Activated T-helper 1 cell treated with Interleukin-2 at 50 U/mL for 16 hours (primary cell): ENCODE measurements around the gene FBLN5.
A peak's percentile ranks its signal among the peaks of the same experiment; 100 is the strongest.

Source experiments
- DNase-seq: peaks from one replicate; pipeline ENCODE4 v3.0.0-alpha.2; 2020; ENCODE audit warnings: low read depth

FBLN5 gene, protein sequence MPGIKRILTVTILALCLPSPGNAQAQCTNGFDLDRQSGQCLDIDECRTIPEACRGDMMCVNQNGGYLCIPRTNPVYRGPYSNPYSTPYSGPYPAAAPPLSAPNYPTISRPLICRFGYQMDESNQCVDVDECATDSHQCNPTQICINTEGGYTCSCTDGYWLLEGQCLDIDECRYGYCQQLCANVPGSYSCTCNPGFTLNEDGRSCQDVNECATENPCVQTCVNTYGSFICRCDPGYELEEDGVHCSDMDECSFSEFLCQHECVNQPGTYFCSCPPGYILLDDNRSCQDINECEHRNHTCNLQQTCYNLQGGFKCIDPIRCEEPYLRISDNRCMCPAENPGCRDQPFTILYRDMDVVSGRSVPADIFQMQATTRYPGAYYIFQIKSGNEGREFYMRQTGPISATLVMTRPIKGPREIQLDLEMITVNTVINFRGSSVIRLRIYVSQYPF

DNA sequence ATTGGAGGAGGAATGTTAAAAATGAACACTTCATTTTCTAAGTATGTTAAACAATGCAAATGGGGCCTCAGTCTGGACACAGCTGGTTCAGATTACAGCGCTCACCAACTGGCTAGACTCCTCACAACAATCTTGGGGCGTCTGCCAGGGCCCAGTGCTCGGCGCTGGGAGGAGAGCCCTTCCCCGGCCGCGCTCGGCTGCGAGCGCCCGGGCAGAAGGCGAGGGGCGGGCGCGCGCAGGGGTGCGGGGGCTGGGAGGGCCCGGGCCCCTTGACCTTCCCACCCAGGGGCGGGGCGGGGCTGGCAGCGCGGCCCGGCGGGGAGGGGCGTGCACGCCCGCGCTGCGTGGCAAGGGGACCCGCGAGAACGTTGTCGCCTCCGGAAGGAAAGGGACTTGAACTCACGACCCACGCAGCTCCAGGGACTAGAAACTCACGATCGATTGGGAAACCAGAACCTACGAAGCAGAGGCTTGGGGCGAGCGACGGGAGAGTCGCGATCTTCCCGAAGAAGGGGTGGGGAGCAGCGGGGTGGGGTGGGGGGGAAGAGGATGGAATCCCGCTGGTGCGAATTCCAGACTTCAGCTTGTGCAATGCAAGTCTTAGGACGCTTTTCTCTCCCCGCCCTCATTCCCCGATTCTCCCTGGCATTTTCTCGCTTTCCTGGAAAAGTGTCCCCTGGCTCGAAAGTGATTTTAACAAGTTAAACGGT is at the start of gene FBLN5:
Gene FBLN5 (minus strand): TSS at position 220 of the 710 bp plus-strand sequence. CDS start 465 bp downstream, outside the sequence.
- DNase-seq: peak; percentile 22

DNA sequence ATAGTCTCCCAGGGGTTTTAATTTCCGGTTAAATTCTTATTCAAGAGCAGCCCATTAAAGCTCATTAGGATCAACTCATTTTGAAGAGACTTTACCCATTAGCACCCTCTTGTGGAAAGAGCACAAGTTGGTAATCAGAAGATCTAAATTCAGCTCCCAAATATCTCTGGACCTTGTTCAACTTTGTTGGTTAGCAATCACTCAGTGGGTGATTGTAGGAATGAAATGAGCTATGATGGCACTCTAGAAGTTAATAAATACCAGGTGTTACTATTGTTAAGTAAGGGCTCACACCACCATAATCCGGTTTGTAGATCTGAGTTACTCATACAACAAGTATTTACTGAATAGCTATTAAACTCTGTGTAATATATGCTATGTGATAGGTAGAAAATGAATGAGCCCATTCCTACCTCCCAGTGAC is 49.5 kb upstream of the FBLN5 start:
- no peak for DNase-seq

- DNase-seq: no peak
Measured at GRCh38 chr14:91987192-91987591, 39.7 kb upstream of the FBLN5 start.

- DNase-seq: no peak
Measured at GRCh38 chr14:91985521-91986255, 38.2 kb upstream of the FBLN5 start.

- no peak for DNase-seq
Measured at GRCh38 chr14:91985008-91985407, 37.5 kb upstream of the FBLN5 start.

DNA sequence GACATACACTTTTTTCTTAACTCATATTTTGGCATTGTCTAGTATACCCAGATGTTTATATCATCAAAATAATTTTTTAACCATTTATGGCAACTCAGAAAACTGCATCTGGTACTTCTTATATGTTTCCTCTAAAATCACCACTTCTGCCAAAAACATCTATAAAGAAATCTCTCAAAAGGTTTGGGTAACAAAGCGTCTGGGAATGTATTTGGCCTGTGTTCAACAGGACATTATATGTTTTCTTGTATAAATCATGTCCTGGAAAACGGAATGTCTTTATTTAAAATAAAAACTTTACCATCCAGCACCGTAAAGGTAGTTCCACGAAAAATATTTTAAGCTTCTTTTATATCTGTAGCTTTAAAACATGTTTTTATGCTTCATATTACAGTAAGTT is 36.1 kb upstream of the FBLN5 start:
- no peak for DNase-seq

- DNase-seq: no peak
Measured at GRCh38 chr14:91980157-91980556, 32.7 kb upstream of the FBLN5 start.

DNA sequence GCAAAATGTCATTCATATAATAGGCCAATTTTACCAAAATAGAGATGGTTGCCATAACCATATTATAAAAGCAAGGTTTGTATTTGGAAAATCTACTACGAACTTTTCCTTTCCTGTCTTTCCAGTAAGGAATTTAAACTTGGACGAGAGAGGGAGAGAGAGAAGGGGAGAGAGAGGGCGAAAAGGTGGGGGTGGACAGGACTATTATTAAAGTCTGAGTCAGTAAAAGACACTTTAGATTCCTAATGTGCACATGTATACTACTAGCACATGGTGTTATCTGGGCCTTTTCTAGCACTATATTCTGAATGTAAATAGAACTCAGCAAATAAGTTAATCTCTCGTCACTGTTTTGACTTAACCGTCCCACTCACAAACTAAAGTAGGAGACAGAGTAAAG is 30.4 kb upstream of the FBLN5 start:
- no peak for DNase-seq

DNA sequence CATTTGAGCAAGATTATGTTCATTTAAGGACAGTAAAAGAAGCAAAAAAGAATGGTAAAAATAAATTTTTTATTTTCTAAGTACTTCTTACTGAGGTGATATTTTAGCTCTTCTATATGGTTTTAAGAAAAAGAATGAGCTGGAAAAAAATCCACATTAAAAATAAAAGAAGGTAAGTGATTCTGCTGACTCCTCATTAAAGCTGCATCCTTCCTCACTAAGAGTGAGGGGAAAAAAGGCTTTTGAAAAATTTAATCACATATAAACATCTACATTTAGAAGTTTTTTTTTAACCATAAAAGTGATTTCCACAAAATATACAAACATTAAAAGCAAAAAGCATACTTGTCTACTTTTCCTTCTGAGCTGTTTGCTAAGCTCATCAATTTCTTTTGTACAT is 28.3 kb upstream of the FBLN5 start:
- DNase-seq: no peak

DNA sequence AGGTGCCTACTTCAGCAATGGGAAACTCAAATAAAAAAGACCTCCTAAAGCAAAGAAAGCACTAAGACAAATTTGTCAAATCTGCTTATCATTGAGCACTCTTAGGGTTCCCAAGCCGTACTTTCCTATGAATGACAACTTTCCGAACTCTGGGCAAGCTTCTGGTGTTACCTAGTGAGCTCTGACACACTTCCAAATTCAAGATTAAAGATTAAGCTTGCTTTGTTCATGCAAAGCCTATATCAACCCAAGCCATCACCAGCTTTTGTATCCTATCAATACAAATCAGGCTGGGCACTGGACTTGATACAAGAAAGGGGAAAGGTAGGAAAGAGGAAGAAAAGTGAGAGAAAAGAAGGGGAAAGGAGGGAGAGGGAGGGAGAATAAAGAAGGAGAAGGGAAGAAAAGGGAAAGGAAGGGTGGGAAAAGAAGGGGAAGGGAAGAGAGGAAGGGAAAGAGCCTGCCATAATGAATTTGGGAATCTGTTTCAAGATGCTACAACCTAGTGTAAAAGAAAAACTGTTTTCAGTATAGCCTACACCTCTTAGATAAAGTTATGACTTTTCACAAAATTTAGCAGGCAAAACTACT is 23.8 kb upstream of the FBLN5 start:
- DNase-seq: no peak

- peak; percentile 2 for DNase-seq
Measured at GRCh38 chr14:91968280-91968679, 20.8 kb upstream of the FBLN5 start.

DNA sequence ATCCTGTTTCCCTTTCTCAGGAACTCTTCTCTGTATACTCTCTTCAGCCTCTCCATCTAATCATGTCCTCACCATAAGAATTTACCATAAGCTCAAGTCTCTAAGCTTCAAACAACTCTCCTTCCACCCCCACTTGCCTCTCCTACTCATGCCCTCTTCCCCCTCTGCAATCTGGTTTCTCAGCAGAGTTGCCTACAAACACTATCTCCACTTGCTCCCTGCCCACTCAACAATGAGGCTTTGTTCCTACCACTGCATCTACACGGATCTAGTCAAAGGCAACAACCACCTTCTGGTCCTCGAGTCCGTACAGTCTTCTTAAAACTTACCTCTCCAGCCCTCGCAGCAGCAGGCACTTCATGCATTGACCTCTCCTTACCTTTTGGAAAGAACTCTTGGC is 17.2 kb upstream of the FBLN5 start:
- DNase-seq: no peak

GRCh38 chr14:91964011-91964410 is 16.5 kb upstream of the FBLN5 start:
- no peak for DNase-seq

GRCh38 chr14:91963465-91963864 is 16.0 kb upstream of the FBLN5 start:
- no peak for DNase-seq

- DNase-seq: no peak
Measured at GRCh38 chr14:91961297-91962220, 14.1 kb upstream of the FBLN5 start.

DNA sequence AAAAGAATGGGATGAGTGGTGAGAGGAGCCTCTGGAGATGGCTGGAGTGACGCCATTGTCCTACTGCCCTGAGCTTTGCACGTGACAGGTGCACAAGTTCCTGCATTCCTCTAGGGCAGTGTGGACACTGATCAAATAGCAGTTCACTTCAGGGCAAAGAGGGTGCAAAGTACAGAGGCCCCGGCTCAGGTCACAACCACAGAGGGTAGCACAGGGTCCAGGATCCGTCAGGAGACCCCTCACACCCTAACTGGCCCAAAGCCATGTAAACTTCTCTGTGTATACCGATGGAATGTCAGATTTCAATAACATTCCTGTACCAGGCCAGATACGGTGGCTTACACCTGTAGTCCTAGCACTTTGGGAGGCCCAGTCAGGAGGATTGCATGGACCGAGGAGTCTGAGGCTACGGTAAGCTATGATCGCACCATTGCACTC is 10.4 kb upstream of the FBLN5 start:
- no peak for DNase-seq

- no peak for DNase-seq
Measured at GRCh38 chr14:91956616-91957015, 9.1 kb upstream of the FBLN5 start.

DNA sequence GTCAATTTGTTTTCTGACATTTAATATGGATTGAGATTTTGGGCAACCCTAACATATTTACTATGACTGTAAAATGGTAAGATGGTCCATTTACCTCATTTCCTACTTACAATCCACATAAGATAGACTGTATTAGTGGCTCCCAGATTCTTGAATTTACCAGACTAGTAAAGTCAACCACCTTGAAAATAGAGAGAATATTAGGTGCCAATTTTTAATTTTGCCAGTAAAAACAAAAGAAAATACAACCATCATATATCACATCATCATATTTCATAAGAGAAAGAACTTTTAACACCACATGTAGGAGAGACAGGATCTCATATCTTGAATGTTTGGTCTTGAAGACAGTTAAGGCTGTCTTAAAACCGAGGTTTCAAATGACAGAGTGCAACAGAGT is 7.7 kb upstream of the FBLN5 start:
- DNase-seq: no peak

- DNase-seq: no peak
Measured at GRCh38 chr14:91953170-91953985, 5.9 kb upstream of the FBLN5 start.
